Transverse colon (tissue), 4 donors: ENCODE measurements around the gene NUMBL. TPM values are rescaled to one million over a fixed set of nuclear protein-coding genes. Genes with fewer than 3 reads are reported as not detected.
A peak's percentile ranks its signal among the peaks of the same experiment; 100 is the strongest.

ENCODE experiments used
- DNase-seq: peaks from one replicate; pipeline ENCODE4 v3.0.0-alpha.2; 2019
- H3K27ac ChIP-seq, 4 donors: fragments of 200-600 bp; sonication (generic); 2 replicates each; pipeline ENCODE4 v1.5.1; 2016 to 2018; ENCODE audit warnings: inconsistent platforms in 4 of 4
- H3K27me3 ChIP-seq: fragments of 200-600 bp; sonication (generic); 2 replicates; pipeline ENCODE4 v1.5.1; 2017; ENCODE audit warnings: inconsistent platforms
- H3K36me3 ChIP-seq, 4 donors: fragments of 200-600 bp; sonication (generic); 2 replicates each; pipeline ENCODE4 v1.5.1; 2017 to 2019; ENCODE audit warnings: inconsistent platforms in 4 of 4
- H3K4me1 ChIP-seq, 4 donors: fragments of 200-600 bp; sonication (generic); 2 replicates each; pipeline ENCODE4 v1.5.1; 2017 to 2020; ENCODE audit warnings: inconsistent platforms in 4 of 4
- H3K4me3 ChIP-seq, 4 donors: fragments of 200-600 bp; sonication (generic); 1 replicate in 1 of 4; 2 replicates in 3 of 4; pipeline versions ENCODE4 v1.5.1 to v1.6.1; 2017 to 2019; ENCODE audit warnings: inconsistent platforms in 4 of 4
- H3K9me3 ChIP-seq, 2 donors: fragments of 200-600 bp; sonication (generic); 2 replicates each; pipeline ENCODE4 v1.5.1; 2017 to 2019; ENCODE audit warnings: inconsistent platforms in 2 of 2
- EP300 ChIP-seq: sonication (generic); formaldehyde crosslinking; IDR thresholded peaks from one replicate; pipeline ENCODE4 v1.6.1; 2017; ENCODE audit warnings: antibody characterized with exemption, low read depth
- POLR2A ChIP-seq: fragments of 450-650 bp; IDR thresholded peaks from one replicate; pipeline ENCODE4 v1.6.1; 2016; ENCODE audit warnings: antibody characterized with exemption, mild to moderate bottlenecking, moderate library complexity
- POLR2AphosphoS5 ChIP-seq, 3 donors: sonication (generic); formaldehyde crosslinking; IDR thresholded peaks; one replicate each; pipeline ENCODE4 v1.6.1; 2016; ENCODE audit warnings: antibody characterized with exemption in 3 of 3
- WGBS, 2 donors: methylation state at CpG; one replicate each; pipeline ENCODE4 v1.1.5; 2018; ENCODE audit warnings: low coverage in 1 of 2; 5-methylcytosine and 5-hydroxymethylcytosine counted together
- in situ Hi-C, 4 donors: fragments of 200-750 bp; cut with MboI; loops; one replicate each; pipeline versions ENCODE4 v1.15.0 to v1.15.1; 2017; ENCODE audit warnings: low sequenced_read_pairs in 3 of 4, low pct_ligation_motif_present in 1 of 4, low pct_unique_long_range_greater_than_20kb in 1 of 4
- intact Hi-C: fragments of 100-400 bp; cut with DNase I; formaldehyde crosslinking; loops from one replicate; pipeline ENCODE4 v1.15.1; 2023; ENCODE audit warnings: low total_unique reads
- small RNA-seq, 4 donors: library from RNA; depleted of rRNA; stranded (forward); fragments of <200 nt; gene quantifications; one replicate each; pipeline ENCODE3, GENCODE V24; 2016
- total RNA-seq, 4 donors: library from RNA; depleted of rRNA; stranded (reverse); fragments of >200 nt; gene quantifications; one replicate each; pipeline ENCODE4 v1.1.0, GENCODE V29; 2016
- TF ChIP-seq, protein P1 (sequence below), 5 experiments: fragments of 200-600 bp in 3 of 5; fragments of 450-650 bp in 2 of 5; sonication (generic) in 3 of 5; IDR thresholded peaks; 1 replicate in 2 of 5; 2 replicates in 3 of 5; pipeline ENCODE4 v1.5.1; 2016 to 2017; ENCODE audit warnings: antibody characterized with exemption in 5 of 5, inconsistent platforms in 3 of 5, mild to moderate bottlenecking in 2 of 5, moderate library complexity in 1 of 5

The NUMBL gene
- total RNA-seq, 4 donors from 2014 or later: 9.0 to 44.9 (median 20.4) TPM

DNA sequence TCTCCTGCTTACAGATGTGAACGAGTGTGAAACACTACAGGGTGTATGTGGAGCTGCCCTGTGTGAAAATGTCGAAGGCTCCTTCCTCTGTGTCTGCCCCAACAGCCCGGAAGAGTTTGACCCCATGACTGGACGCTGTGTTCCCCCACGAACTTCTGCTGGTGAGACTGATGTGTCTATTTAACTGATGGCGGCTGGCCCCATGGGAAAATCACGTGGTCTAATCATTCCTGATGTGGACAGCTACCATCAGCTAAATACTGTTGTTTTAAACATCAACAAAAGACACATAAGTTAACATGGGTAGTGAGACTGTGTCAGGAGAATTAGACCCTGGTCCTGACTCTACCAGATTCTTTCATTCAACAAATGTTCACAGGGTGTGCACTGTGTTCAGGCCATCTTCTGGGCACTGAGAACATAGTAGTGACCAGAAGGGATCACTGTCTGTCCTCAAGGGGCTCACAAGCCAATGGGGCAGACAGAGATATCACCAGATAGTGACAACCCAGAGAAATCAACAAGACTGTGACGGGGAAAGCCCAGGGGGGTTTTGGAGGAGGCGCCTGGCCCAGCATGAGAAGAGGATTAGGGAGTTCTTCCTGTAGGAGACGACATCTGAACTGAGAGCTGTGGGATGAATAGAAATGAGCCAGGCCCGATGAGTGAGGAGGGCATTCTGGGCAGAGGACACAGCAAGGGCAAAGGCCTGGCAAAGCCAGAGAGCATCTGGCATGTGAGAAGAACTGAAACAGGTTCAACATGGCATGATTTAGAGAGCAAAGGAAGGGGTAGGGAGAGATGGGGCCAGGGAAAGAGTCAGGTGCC, 70.9 kb downstream of the NUMBL start:
- WGBS, 2 donors: 79 to 80% methylated on average over 5 to 10 of the region's 11 CpGs
- no peak for DNase-seq
- intact Hi-C loops (no loop called here), in situ Hi-C loops (no loop called here)
- H3K27me3 ChIP-seq: no peaks in the 10 kb centered on the region
- H3K36me3 ChIP-seq: peaks cover 0 to 21% (median 3%) of the 10 kb centered on the region in 4 donors
- TF ChIP-seq POLR2A (no peak), POLR2AphosphoS5 (IDR thresholded peaks at IDR 0.05) (no peak), EP300 (no peak)
- TF ChIP-seq, protein P1, sequence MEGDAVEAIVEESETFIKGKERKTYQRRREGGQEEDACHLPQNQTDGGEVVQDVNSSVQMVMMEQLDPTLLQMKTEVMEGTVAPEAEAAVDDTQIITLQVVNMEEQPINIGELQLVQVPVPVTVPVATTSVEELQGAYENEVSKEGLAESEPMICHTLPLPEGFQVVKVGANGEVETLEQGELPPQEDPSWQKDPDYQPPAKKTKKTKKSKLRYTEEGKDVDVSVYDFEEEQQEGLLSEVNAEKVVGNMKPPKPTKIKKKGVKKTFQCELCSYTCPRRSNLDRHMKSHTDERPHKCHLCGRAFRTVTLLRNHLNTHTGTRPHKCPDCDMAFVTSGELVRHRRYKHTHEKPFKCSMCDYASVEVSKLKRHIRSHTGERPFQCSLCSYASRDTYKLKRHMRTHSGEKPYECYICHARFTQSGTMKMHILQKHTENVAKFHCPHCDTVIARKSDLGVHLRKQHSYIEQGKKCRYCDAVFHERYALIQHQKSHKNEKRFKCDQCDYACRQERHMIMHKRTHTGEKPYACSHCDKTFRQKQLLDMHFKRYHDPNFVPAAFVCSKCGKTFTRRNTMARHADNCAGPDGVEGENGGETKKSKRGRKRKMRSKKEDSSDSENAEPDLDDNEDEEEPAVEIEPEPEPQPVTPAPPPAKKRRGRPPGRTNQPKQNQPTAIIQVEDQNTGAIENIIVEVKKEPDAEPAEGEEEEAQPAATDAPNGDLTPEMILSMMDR (IDR thresholded peaks at IDR 0.05): no peak
- H3K9me3 ChIP-seq: no peaks in the 10 kb centered on the region
- no peak overlapping the region for H3K27ac ChIP-seq
- H3K4me3 ChIP-seq: no peak overlapping the region
- H3K4me1 ChIP-seq: peaks cover 0 to 18% (median 12%) of the 10 kb centered on the region in 4 donors

DNA sequence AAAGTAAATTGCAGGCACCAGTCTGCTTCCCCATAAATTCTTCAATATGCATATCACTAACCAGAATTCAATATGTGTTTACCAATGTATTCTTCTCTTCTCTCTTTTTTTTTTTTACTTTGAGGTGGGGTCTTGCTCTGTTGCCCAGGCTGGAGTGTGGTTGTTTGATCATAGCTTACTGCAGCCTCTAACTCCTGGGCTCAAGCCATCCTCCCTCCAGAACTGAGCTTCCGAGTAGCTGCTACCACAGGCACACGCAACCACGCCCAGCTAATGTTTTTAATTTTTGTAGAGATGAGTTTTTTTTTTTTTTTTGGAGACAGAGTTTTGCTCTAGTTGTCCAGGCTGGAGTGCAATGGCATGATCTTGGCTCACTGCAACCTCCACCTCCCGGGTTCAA, 72.5 kb downstream of the NUMBL start:
- no peak for DNase-seq
- no peak overlapping the region for H3K4me3 ChIP-seq
- no peak overlapping the region for H3K27ac ChIP-seq
- in situ Hi-C loops: no loop called here
- peaks cover 0 to 21% (median 3%) of the 10 kb centered on the region in 4 donors for H3K36me3 ChIP-seq
- intact Hi-C loops: no loop called here
- TF ChIP-seq, protein P1 (IDR thresholded peaks at IDR 0.05): no peak
- TF ChIP-seq POLR2A (no peak), POLR2AphosphoS5 (IDR thresholded peaks at IDR 0.05) (no peak), EP300 (no peak)
- no peaks in the 10 kb centered on the region for H3K9me3 ChIP-seq
- WGBS, 2 donors: 88 to 93% methylated on average over 4 of the region's 4 CpGs
- H3K4me1 ChIP-seq: peaks cover 0 to 32% (median 19%) of the 10 kb centered on the region in 4 donors
- no peaks in the 10 kb centered on the region for H3K27me3 ChIP-seq

DNA sequence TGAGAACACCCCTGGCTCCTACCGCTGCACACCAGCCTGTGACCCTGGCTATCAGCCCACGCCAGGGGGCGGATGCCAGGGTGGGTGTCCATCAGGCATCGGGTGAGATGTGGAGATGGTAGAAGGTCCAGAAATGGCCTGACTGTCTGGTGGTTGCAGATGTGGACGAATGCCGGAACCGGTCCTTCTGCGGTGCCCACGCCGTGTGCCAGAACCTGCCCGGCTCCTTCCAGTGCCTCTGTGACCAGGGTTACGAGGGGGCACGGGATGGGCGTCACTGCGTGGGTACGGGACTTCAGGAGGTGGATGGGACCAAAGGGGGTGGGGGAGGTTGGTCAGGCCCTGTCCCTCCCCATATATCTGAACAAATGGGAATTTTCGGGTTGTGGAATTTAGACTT, 73.5 kb downstream of the NUMBL start:
- Histone ChIP-seq H3K27me3 (no peaks in the 10 kb centered on the region), H3K4me3 (no peak overlapping the region), H3K4me1 (peaks cover 0 to 32% (median 19%) of the 10 kb centered on the region in 4 donors), H3K36me3 (peaks cover 0 to 20% (median under 1%) of the 10 kb centered on the region in 4 donors), H3K27ac (no peak overlapping the region), H3K9me3 (no peaks in the 10 kb centered on the region)
- in situ Hi-C loops: no loop called here
- TF ChIP-seq, protein P1 (IDR thresholded peaks at IDR 0.05): no peak
- TF ChIP-seq POLR2AphosphoS5 (IDR thresholded peaks at IDR 0.05) (no peak), EP300 (no peak)
- WGBS, 2 donors: 95% methylated on average over 16 of the region's 17 CpGs; no CpG with 5 or more reads in 1 of the 2 donors
- DNase-seq: no peak
- intact Hi-C loops: no loop called here

DNA sequence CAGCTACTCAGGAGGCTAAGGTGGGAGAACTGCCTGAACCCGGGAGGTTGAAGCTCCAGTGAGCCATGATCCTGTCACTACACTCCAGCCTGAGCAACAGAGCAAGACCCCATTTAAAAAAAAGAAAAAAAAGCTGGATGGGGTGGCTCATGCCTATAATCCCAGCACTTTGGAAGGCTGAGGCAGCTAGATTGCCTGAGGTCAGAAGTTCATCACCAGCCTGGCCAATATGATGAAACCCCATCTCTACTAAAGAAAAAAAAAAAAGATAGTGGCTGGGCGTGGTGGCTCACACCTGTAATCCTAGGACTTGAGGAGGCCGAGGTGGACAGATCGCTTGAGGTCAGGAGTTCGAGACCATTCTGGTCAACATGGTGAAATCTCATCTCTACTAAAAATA, 74.3 kb downstream of the NUMBL start:
- intact Hi-C loops (no loop called here), in situ Hi-C loops (no loop called here)
- Histone ChIP-seq H3K4me1 (peaks cover 2 to 39% (median 22%) of the 10 kb centered on the region in 4 donors), H3K27me3 (no peaks in the 10 kb centered on the region), H3K4me3 (no peak overlapping the region), H3K36me3 (peaks cover 0 to 12% (median 0%) of the 10 kb centered on the region in 4 donors), H3K9me3 (no peaks in the 10 kb centered on the region), H3K27ac (peak overlapping the region in 3 of 4 donors; percentile 90 to 92 (median 91))
- WGBS, 2 donors: 65 to 89% methylated on average over 5 of the region's 5 CpGs
- no peak for DNase-seq
- TF ChIP-seq, protein P1 (IDR thresholded peaks at IDR 0.05): no peak
- TF ChIP-seq POLR2A (no peak), POLR2AphosphoS5 (IDR thresholded peaks at IDR 0.05) (no peak), EP300 (no peak)

Small RNAs within 50 kb of the gene (small RNA-seq; reads per million reads assigned to genes)
- gene RNU6-195P: 0 reads per million in 4 donors

Other genes starting within 250 kb of the NUMBL start
- gene SERTAD3, start 246.3 kb downstream of the NUMBL start, total RNA-seq: 10 to 100 TPM; 14.1 to 31.0 (median 22.2) TPM
- 100 to 1,000 TPM in 3 of 4 donors, 10 to 100 TPM in 1; 81.5 to 193 (median 147) TPM for gene BLVRB, start 224.9 kb downstream of the NUMBL start, total RNA-seq
- gene SPTBN4, start 223.7 kb downstream of the NUMBL start, total RNA-seq: 1 to 10 TPM in 2 of 4 donors, under 1 TPM in 2; under 0.01 to 1.5 (median 0.99) TPM
- gene SHKBP1, start 113.8 kb downstream of the NUMBL start, total RNA-seq: 100 to 1,000 TPM in 1 of 4 donors, 10 to 100 TPM in 3; 58.7 to 111 (median 60.9) TPM
- gene LTBP4, start 89.3 kb downstream of the NUMBL start, total RNA-seq: 100 to 1,000 TPM; 122 to 477 (median 253) TPM
- gene COQ8B, start 26.2 kb upstream of the NUMBL start, total RNA-seq: 10 to 100 TPM; 15.3 to 41.2 (median 36.5) TPM
- 10 to 100 TPM; 14.7 to 56.1 (median 33.8) TPM for gene ITPKC, start 26.5 kb upstream of the NUMBL start, total RNA-seq
- 10 to 100 TPM in 2 of 4 donors, 1 to 10 TPM in 2; 8.3 to 29.1 (median 12.1) TPM for gene ACTMAP, start 59.8 kb upstream of the NUMBL start, total RNA-seq
- gene SNRPA, start 60.6 kb upstream of the NUMBL start, total RNA-seq: 10 to 100 TPM; 45.1 to 85.3 (median 65.6) TPM
- 10 to 100 TPM in 1 of 4 donors, 1 to 10 TPM in 1, not detected in 2; 5.7 to 23.3 TPM for gene MIA, start 84.9 kb upstream of the NUMBL start, total RNA-seq
- gene RAB4B, start 87.6 kb upstream of the NUMBL start, total RNA-seq: 10 to 100 TPM; 25.9 to 84.2 (median 68.1) TPM
- gene EGLN2, start 108.5 kb upstream of the NUMBL start, total RNA-seq: 100 to 1,000 TPM; 102 to 123 (median 115) TPM
- gene CYP2A6, start 159.8 kb upstream of the NUMBL start, total RNA-seq: not detected
- gene CYP2A7, start 191.6 kb upstream of the NUMBL start, total RNA-seq: not detected